Colonic mucosa (tissue), 4 donors: Measurements from ENCODE around the gene DIP2C. TPM values are rescaled to one million over a fixed set of nuclear protein-coding genes. Genes with fewer than 3 reads are reported as not detected.

Experiments
- DNase-seq: peaks from one replicate; pipeline ENCODE4 v3.0.0-alpha.2; 2020
- H3K27ac ChIP-seq: fragments of 200-600 bp; one replicate; pipeline ENCODE4 v1.8.0; 2021
- H3K27me3 ChIP-seq: fragments of 200-600 bp; one replicate; pipeline ENCODE4 v1.8.0; 2021
- H3K36me3 ChIP-seq: fragments of 200-600 bp; one replicate; pipeline ENCODE4 v1.8.0; 2021
- H3K4me1 ChIP-seq: fragments of 200-600 bp; one replicate; pipeline ENCODE4 v1.8.0; 2021; ENCODE audit warnings: mild to moderate bottlenecking
- H3K4me3 ChIP-seq: fragments of 200-600 bp; one replicate; pipeline ENCODE4 v1.8.0; 2021
- H3K9ac ChIP-seq, 2 donors: one replicate each; pipeline ENCODE4 v1.7.0; 2013; ENCODE audit warnings: control low read depth in 2 of 2, low read depth in 2 of 2, low read length in 2 of 2
- H3K9me3 ChIP-seq: fragments of 200-600 bp; one replicate; pipeline ENCODE4 v1.8.0; 2021
- intact Hi-C: fragments of 100-400 bp; cut with DNase I; formaldehyde crosslinking; loops from one replicate; pipeline ENCODE4 v1.14.1; 2022
- total RNA-seq, 2 donors: library from RNA; stranded (reverse); fragmentation: NEBNext Ultra II Directional in 1 of 2; extraction: Animal tissue kit (Norgen Biotek cat#: 25700) in 1 of 2; gene quantifications; one replicate each; pipeline ENCODE4 v1.2.1, GENCODE V29; 2021
- TF ChIP-seq, protein P1 (sequence below): fragments of 200-600 bp; IDR thresholded peaks from one replicate; pipeline ENCODE4 v1.8.0; 2022; ENCODE audit warnings: antibody characterized with exemption, mild to moderate bottlenecking
- donor health status: healthy.
- donor health status: DM: no; HTN: no; CAD: no.
- donor health status: DM: no; HTN: no; CAD: no.

The DIP2C gene
- total RNA-seq, 2 donors from 2014 or later = 7.6 to 11.2 TPM

GRCh38 chr10:623014-623413 lies 66.5 kb downstream of the DIP2C start:
- H3K4me1 ChIP-seq = no peaks in the 10 kb centered on the region
- no peaks in the 10 kb centered on the region for H3K27me3 ChIP-seq
- TF ChIP-seq, protein P1, sequence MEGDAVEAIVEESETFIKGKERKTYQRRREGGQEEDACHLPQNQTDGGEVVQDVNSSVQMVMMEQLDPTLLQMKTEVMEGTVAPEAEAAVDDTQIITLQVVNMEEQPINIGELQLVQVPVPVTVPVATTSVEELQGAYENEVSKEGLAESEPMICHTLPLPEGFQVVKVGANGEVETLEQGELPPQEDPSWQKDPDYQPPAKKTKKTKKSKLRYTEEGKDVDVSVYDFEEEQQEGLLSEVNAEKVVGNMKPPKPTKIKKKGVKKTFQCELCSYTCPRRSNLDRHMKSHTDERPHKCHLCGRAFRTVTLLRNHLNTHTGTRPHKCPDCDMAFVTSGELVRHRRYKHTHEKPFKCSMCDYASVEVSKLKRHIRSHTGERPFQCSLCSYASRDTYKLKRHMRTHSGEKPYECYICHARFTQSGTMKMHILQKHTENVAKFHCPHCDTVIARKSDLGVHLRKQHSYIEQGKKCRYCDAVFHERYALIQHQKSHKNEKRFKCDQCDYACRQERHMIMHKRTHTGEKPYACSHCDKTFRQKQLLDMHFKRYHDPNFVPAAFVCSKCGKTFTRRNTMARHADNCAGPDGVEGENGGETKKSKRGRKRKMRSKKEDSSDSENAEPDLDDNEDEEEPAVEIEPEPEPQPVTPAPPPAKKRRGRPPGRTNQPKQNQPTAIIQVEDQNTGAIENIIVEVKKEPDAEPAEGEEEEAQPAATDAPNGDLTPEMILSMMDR = no peak
- no peak overlapping the region for H3K4me3 ChIP-seq
- no peaks in the 10 kb centered on the region for H3K36me3 ChIP-seq
- H3K9ac ChIP-seq = no peak overlapping the region
- no peaks in the 10 kb centered on the region for H3K9me3 ChIP-seq
- DNase-seq = no peak
- no peak overlapping the region for H3K27ac ChIP-seq
- intact Hi-C loops = no loop called here

DNA sequence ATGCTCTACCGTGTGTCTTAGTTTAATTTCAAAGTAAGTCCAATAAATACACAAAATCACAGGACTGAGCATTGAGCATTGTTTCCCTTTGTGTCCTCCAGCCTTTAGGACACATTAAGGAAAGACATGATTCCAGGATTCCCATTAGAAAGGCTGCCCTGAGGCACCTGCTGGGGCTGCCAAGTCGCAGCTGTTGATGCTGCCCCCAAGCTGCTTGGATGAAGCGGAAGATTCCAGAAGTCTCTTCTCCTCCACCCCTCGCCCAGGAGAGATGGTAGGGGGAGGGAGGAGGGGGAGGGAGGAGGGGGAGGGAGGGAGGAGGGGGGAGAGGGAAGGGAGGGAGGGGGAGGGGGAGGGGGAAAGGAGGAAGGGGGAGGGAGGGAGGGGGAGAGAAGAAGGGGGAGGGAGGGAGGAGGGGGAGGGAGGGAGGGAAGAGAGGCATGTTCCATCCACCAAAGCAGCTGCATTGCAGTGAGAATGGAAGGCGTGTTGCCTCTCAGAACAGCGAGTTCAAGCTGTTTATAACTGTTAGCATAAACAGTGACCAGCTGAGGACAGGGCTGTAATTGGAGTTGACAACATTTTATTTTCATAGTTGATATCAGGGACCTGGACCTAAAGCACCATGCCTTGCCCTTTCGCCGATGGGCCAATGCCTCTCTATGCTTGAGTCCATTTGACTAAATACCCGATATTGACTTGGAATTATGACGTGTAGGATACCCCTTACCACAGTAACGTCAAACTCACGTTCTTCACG lies 67.3 kb downstream of the DIP2C start:
- no peak overlapping the region for H3K27ac ChIP-seq
- no peak overlapping the region for H3K4me3 ChIP-seq
- intact Hi-C loops = no loop called here
- no peaks in the 10 kb centered on the region for H3K27me3 ChIP-seq
- H3K4me1 ChIP-seq = no peaks in the 10 kb centered on the region
- TF ChIP-seq, protein P1 = no peak
- no peak for DNase-seq
- no peaks in the 10 kb centered on the region for H3K36me3 ChIP-seq
- H3K9ac ChIP-seq = no peak overlapping the region
- H3K9me3 ChIP-seq = no peaks in the 10 kb centered on the region

- DNase-seq = no peak
- no peaks in the 10 kb centered on the region for H3K9me3 ChIP-seq
- no peak overlapping the region for H3K9ac ChIP-seq
- no peaks in the 10 kb centered on the region for H3K4me1 ChIP-seq
- no peaks in the 10 kb centered on the region for H3K36me3 ChIP-seq
- TF ChIP-seq, protein P1 = no peak
- intact Hi-C loops = no loop called here
- H3K27ac ChIP-seq = no peak overlapping the region
- H3K4me3 ChIP-seq = no peak overlapping the region
- no peaks in the 10 kb centered on the region for H3K27me3 ChIP-seq
Measured at GRCh38 chr10:621513-621912, 68.0 kb downstream of the DIP2C start.

- no peak for DNase-seq
- H3K4me1 ChIP-seq = no peaks in the 10 kb centered on the region
Measured at GRCh38 chr10:620971-621370, 68.5 kb downstream of the DIP2C start.

DNA sequence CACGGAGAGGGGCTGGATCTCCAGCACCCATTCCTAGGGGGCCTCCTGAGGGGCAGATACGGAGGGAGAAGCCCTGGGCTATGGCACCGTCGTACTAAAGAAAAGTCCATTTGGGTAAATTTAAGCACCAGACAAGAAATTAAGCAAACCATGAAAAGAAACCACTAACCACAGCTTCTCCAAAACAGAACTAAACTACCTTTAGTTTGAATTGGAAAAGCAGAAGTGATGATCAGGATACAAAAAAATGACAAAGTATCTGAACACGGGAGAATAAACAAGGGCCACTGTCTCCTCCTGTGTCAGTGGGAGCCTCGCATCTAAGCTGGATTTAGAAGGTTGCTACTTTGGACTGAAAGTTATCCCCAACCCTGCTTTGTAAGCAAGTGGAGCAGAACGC lies 69.1 kb downstream of the DIP2C start:
- no peaks in the 10 kb centered on the region for H3K9me3 ChIP-seq
- DNase-seq = no peak
- no peak overlapping the region for H3K4me3 ChIP-seq
- H3K36me3 ChIP-seq = no peaks in the 10 kb centered on the region
- no peaks in the 10 kb centered on the region for H3K27me3 ChIP-seq
- H3K9ac ChIP-seq = no peak overlapping the region
- no peaks in the 10 kb centered on the region for H3K4me1 ChIP-seq
- intact Hi-C loops = no loop called here
- TF ChIP-seq, protein P1 = no peak
- H3K27ac ChIP-seq = no peak overlapping the region

More at GRCh38 chr10:620971-621370, 68.5 kb downstream of the DIP2C start:
- H3K9me3 ChIP-seq = no peaks in the 10 kb centered on the region
- TF ChIP-seq, protein P1 = no peak
- no peak overlapping the region for H3K27ac ChIP-seq
- H3K27me3 ChIP-seq = no peaks in the 10 kb centered on the region
- intact Hi-C loops = no loop called here
- H3K4me3 ChIP-seq = no peak overlapping the region
- no peaks in the 10 kb centered on the region for H3K36me3 ChIP-seq
- H3K9ac ChIP-seq = no peak overlapping the region
